HG02623 (cell line): ENCODE measurements around the gene ARHGDIB.
A peak's percentile ranks its signal among the peaks of the same experiment; 100 is the strongest.

Source experiments
- ATAC-seq: cut with Tn5 transposase; IDR thresholded peaks from one replicate; pipeline ENCODE4 v1.9.1; 2021; ENCODE audit warnings: moderate library complexity; ENCODE audit not compliant: unreplicated experiment

Gene ARHGDIB

DNA sequence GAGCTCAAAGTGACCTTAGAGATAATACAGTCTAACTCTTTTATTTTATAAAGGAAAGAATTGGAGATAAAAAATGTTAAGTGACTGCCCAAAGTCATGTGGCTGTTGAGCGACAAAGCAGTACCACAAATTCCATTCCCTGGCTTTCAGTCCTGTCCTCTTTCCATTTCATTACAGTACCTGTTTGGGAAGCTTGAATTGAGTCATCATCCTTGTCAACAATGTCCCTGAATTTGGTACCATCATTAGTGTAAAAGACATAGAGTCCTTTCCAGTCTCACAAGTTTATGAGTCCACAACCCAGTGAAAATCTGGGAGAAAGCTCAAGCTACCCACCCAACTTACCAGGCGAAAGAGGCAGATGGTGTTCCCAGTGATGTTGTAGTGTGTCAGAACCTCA is 26.9 kb downstream of the ARHGDIB start:
- no peak for ATAC-seq

DNA sequence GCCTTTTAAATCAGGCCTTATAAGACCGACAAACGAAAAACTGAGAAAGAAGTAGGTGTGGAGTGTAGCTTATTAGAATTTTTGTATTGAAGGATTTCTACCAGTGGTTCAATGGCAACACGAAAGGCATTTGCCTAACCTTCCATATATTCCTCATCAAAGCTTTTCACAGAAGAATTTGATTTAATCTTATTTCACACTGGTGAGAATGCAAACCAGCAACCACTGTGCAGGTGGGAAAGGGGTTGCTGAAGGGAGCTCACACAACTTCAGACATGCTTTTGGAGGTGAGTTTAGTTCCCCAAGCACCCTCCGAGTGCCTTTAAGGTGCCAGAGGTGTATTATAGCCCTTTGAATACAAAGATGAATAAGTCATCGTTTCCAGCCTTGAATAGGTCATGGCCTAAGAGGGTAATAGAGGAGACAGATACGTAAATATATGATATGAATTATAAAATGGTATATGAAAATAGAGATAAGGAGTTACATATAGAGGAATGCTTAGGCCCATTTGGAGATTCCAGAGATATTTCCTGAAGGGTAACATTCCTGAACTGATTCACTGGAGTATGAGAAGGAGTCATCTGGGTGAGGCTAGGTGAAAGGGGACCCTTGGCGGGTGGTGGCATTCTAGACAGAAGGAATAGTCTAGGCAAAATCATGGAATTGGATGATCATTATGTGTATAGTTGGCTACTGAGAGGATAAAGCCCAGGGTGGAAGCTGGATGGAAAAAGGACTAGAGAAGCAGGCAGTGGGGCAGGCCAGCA is 29.4 kb downstream of the ARHGDIB start:
- ATAC-seq: no peak

- ATAC-seq: no peak
Observed at GRCh38 chr12:14931359-14931758, 30.0 kb downstream of the ARHGDIB start.

- ATAC-seq: no peak
Observed at GRCh38 chr12:14930299-14930698, 31.1 kb downstream of the ARHGDIB start.

GRCh38 chr12:14928931-14929330 is 32.5 kb downstream of the ARHGDIB start:
- ATAC-seq: no peak

- no peak for ATAC-seq
Observed at GRCh38 chr12:14927267-14927666, 34.1 kb downstream of the ARHGDIB start.

- ATAC-seq: no peak
Observed at GRCh38 chr12:14924541-14924940, 36.9 kb downstream of the ARHGDIB start.

DNA sequence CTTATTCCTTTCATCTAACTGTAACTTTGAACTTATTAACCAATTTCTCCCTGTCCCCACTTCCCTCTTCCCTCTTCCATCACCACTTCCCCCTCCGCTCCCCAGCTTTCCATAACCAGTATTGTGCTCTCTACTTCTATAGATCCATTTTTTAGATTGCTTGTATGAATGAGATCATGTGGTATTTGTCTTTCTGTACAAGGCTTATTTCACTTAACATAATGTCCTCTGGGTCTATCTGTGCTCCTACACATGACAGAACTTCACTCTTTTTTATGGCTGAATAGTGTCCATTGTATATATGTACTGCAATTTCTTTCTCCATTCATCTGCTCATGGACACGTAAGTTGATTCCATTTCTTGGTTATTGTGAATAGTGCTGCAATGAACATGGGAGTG is 37.5 kb downstream of the ARHGDIB start:
- no peak for ATAC-seq

- peak; percentile 52 for ATAC-seq
Observed at GRCh38 chr12:14921218-14921617, 40.2 kb downstream of the ARHGDIB start.

DNA sequence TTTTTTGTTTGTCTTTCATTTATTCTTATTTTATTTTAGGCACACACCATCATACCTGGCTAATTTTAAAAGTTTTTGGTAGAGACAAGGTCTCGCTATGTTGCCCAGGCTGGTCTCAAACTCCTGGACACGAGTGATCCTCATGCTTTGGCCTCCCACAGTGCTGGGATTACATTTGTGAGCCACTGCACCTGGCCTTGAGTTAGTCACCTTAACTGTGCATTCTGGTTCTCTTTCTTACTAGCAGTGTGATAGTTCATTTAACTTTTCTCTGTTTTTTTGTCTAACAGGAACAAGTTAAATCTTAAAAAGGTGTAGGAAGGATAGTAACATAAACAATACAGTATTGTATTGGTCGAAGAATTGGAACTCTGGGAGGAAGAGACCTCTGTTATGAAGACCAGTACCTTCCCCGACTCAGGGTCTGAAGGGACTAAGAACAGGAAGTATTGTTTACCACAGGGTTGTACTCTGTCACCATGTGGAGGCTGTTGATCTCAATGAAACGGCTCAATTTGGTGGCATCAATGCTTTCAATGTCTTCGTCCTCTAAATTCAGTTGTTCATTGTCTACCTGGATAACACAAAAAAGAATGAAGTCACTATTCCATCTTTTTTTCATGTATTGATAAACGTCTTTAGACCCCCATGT is 40.8 kb downstream of the ARHGDIB start:
- peak; percentile 72 for ATAC-seq

DNA sequence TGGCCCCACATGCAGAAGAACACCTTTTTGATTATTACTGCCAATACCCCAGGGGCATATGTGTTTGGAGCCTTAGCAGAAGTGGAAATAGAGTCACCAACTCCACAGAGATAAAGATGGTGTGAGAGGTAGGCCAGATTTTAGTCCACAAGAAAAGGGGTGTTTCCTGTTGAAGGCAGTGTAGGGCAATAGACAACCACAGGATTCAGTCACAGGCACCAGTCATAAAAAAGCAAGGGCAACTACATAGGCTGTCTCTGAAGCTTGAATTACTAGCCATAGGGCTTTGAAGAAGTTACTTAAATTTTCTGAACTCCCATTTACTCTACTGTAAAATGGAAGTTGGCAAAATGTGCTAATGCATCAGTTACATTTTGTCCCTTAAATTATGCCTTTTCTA is 41.9 kb downstream of the ARHGDIB start:
- ATAC-seq: no peak

GRCh38 chr12:14915736-14916135 is 45.7 kb downstream of the ARHGDIB start:
- ATAC-seq: no peak

DNA sequence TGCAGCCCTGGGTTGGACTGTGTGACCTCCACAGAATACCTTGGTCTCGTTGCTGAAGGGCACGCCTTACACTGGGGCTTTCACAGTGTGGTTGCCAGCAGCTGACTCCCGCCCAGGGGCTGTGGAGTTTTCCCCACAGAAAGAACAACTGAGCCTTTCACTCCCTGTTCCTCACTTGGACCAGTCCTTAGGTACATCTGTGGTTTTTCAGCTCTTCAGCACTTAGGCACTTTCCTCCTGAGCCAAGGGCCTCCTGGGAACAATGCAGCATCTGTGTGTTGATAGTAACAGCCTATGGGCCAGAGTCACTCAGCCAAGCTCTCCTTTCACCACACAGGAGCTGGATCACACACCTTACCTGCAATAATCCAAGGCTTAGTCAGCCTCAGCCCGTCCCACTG is 48.0 kb downstream of the ARHGDIB start:
- no peak for ATAC-seq

DNA sequence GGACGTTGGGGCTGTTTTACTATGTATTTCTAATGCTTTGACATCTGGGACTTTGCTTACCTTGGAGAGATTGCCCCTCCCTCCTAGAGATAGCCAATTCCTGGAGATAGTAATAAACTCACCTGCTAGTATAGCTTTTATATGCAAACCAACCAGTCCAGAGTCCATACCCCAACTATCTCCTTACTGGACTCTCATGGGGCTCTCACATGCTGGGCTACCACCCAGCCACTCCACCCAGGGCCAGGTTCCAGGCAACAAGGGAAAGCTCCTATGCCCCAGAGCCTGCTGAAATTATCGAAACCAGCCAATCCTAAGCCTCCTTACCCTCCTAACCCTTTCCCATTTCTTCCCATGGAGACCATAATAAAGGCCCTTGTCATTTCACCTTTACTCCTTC is 50.3 kb downstream of the ARHGDIB start:
- ATAC-seq: no peak

GRCh38 chr12:14910090-14910915 is 51.1 kb downstream of the ARHGDIB start:
- ATAC-seq: no peak

- no peak for ATAC-seq
Observed at GRCh38 chr12:14907953-14908352, 53.4 kb downstream of the ARHGDIB start.

DNA sequence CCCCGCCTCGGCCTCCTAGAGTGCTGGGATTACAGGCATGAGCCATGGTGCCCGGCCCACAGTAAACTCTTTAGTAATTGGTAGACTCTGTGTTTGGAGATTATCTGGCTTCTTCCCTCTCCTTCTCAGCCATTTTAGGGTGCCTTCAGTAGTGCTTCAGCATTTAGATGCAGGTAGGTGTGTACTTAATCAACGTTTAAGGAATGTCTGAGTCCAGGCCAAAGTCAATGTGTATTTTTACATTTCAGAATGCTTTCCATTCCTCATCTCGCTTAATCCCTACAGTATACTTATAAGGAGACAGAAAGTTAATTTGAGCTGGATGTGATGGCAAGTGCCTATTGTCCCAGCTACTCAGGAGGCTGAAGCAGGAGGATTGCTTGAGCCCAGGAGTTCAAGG is 55.3 kb downstream of the ARHGDIB start:
- no peak for ATAC-seq

DNA sequence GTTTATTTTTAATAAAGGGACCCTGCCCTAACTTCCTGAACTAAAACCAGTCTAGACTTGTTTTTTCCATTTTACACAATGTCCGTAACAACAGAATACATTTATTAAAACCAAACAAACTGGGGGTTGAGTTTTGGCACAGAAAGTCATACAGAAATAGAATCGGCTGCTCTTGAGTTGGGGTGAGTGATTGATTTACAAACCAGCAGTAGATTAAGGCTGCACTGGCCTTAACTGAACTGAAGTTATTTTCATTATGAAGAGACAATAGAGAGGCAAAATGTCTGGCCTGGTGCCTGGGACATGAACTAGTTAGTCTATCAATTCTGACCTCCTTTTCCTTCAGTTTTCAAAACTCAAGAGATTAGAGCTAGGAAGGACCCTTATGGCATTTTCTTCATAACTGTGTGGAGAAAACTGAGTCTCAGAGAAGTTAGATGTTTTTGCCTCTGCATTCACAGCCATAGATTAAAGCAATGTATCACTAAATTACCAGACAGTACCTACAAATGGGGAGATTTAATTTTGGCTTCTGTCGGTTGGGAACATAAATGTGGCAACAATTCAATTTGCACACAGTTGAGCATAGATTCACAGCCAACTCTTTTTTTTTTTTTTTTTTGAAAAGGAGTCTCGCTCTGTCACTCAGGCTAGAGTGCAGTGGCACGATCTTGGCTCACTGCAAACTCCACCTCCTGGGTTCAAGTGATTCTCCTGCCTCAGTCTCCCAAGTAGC is 56.0 kb downstream of the ARHGDIB start:
- no peak for ATAC-seq

GRCh38 chr12:14904854-14905253 is 56.5 kb downstream of the ARHGDIB start:
- ATAC-seq: no peak

GRCh38 chr12:14903386-14904098 is 57.9 kb downstream of the ARHGDIB start:
- ATAC-seq: no peak
